ENCODE data around the gene CNIH4. TPM values are rescaled to one million over a fixed set of nuclear protein-coding genes. Genes with fewer than 3 reads are reported as not detected.
"Not testable (repeated sequence)": the region's sequence is repeated elsewhere in the genome, so short reads cannot be mapped to it uniquely, and the experiment has no call there.

Gene CNIH4
- total RNA-seq, 2 donors from 2014 or later = 42.6 to 44.8 TPM

DNA sequence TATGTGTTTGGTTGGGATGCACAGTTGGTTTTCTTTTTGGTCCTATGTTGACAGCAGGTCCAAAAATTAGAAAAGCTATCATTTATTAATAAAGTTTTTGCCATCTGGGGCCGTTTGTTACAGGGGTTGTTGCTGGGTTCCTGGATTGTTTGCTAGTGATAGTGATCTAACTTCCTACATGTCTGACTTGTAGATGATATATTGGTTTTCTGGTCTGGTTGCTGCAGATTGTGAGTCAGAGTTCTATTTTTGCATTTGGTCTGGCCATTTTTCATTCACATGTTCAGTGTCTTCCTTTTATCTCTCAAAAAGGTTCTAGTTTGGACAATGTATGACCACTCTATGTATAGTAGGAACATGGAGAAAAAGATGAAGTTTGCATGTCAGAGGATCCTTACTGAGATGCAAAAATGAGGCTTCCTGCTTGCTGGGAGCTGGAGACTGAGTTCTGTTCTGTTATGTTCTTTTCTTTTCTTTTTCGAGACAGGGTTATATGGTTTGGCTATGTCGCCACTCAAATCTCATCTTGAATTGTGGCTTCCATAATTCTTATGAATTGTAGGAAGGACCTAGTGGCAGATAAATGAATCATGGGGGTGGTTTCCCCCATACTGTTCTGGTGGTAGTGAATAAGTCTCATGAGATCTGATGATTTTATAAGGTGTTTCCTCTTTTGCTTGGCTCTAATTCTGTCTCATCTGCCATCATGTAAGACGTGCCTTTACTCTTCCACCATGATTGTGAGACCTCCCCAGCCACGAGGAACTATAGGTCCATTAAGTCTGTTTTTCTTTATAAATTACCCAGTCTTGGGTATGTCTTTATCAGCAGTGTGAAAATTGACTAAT, 22.5 kb upstream of the CNIH4 start:
- peak; percentile 50 for ATAC-seq (replicated peaks)
- peak overlapping the region; percentile 84 for H3K27ac Mint-ChIP-seq
- no peaks in the 10 kb centered on the region for H3K9me3 Mint-ChIP-seq
- peak overlapping the region; percentile 54 for H3K4me3 Mint-ChIP-seq
- H3K36me3 Mint-ChIP-seq (ENCODE audit: low read depth) = no peaks in the 10 kb centered on the region
- H3K27me3 Mint-ChIP-seq = no peaks in the 10 kb centered on the region
- peaks cover 13% of the 10 kb centered on the region for H3K4me1 Mint-ChIP-seq

DNA sequence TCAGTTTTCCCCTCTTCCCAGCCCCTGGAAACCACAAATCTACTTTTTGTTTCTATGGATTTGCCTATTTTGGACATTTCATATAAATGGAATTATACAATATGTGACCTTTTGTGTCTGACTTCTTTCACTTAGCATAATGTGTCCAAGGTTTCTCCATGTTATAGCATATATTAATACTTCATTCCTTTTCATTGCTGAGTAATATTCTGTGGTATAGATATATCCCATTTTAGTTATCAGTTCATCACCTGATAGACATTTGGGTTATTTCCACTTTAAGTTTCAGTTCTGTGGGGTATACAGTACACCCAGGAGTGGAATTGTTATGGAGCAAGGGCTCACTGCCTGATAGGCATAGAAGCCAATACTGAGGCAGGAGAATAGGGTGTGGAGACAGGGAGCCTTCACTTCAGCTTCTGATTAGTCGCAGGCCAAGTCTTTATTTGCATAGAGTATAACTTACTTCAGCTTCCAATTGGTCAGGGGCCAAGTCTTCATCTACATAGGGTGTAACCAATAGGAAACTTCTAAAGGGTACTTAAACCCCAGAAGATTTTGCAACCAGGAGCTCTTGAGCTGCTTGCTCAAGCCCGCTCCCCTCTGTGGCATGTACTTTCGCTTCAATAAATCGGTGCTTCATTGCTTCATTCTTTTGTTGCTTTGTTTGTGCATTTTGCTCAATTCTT, 18.4 kb upstream of the CNIH4 start:
- Mint-ChIP-seq H3K36me3 (ENCODE audit: low read depth) (no peaks in the 10 kb centered on the region), H3K4me1 (peaks cover 16% of the 10 kb centered on the region), H3K4me3 (no peak overlapping the region), H3K27me3 (no peaks in the 10 kb centered on the region), H3K9me3 (no peaks in the 10 kb centered on the region), H3K27ac (no peak overlapping the region)
- ATAC-seq (replicated peaks) = no peak

- no peak overlapping the region for H3K4me3 Mint-ChIP-seq
- H3K36me3 Mint-ChIP-seq (ENCODE audit: low read depth) = no peaks in the 10 kb centered on the region
- no peaks in the 10 kb centered on the region for H3K27me3 Mint-ChIP-seq
- no peaks in the 10 kb centered on the region for H3K9me3 Mint-ChIP-seq
- H3K27ac Mint-ChIP-seq = no peak overlapping the region
- no peak for ATAC-seq (replicated peaks)
- H3K4me1 Mint-ChIP-seq = peaks cover 5% of the 10 kb centered on the region
These were observed 17.1 kb upstream of the CNIH4 start for GRCh38 chr1:224339442-224340033.

DNA sequence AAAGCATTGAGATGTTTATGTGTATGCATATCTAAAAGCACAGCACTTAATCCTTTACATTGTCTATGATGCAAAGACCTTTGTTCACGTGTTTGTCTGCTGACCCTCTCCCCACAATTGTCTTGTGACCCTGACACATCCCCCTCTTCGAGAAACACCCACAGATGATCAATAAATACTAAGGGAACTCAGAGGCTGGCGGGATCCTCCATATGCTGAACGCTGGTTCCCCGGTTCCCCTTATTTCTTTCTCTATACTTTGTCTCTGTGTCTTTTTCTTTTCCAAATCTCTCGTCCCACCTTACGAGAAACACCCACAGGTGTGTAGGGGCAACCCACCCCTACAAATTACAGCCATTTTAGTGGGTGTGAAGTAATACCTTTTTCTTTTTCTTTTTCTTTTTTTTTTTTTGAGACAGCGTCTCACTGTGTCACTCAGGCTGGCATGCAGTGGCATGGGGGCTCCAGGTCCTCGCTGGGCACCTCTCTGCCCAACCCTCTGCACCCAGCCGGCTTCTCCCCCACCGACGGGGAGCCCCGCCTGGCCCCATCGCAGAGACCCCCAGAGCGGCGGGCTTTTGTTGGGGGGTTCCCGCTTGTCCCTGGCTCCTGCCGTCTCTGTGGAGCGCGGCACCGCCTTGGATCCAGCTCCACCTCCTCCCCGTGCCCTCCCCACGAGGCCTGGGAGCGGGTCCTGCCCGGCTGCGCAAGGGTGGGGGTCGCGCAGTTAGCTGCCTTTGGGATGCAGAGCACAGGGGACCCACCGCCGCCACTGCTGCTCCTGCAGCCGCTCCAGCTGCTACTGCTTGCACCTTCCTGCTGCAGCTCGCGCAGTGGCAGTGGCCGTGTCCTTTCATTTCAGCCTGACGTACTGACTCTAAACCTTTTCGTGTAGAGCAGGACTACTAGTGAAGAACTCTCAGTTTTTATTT, 16.0 kb upstream of the CNIH4 start:
- H3K4me1 Mint-ChIP-seq; H3K36me3 Mint-ChIP-seq (ENCODE audit: low read depth); H3K27ac Mint-ChIP-seq; H3K9me3 Mint-ChIP-seq; H3K27me3 Mint-ChIP-seq: not testable (repeated sequence)
- H3K4me3 Mint-ChIP-seq = peak overlapping the region; percentile 59
- peak; percentile 86 for ATAC-seq (replicated peaks)

DNA sequence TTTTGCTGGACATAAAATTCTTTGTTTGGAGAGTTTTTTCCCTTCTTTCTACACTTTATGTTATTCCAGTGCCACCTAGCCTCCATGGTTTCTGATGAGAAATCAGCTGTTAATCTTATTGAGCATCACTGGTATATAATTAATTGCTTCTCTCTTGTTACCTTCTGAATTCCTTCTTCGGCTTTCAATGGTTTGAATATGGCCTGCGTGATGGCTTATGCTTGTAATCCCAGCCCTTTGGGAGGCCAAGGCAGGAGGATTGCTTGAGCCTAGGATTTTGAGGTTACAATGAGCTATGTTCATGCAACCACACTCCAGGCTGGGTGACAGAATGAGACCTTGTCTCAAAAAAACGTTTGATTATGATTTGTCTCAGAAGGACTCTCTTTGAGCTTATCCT, 13.0 kb upstream of the CNIH4 start:
- Mint-ChIP-seq H3K9me3 (no peaks in the 10 kb centered on the region), H3K4me3 (no peak overlapping the region), H3K27ac (no peak overlapping the region), H3K4me1 (peaks cover 5% of the 10 kb centered on the region), H3K27me3 (no peaks in the 10 kb centered on the region), H3K36me3 (ENCODE audit: low read depth) (no peaks in the 10 kb centered on the region)
- no peak for ATAC-seq (replicated peaks)

GRCh38 chr1:224348137-224348536, 8.5 kb upstream of the CNIH4 start:
- H3K27ac Mint-ChIP-seq = no peak overlapping the region
- no peaks in the 10 kb centered on the region for H3K27me3 Mint-ChIP-seq
- H3K9me3 Mint-ChIP-seq = no peaks in the 10 kb centered on the region
- no peaks in the 10 kb centered on the region for H3K36me3 Mint-ChIP-seq (ENCODE audit: low read depth)
- no peaks in the 10 kb centered on the region for H3K4me1 Mint-ChIP-seq
- H3K4me3 Mint-ChIP-seq = no peak overlapping the region
- ATAC-seq (replicated peaks) = no peak

- not testable (repeated sequence) for H3K27ac Mint-ChIP-seq; H3K9me3 Mint-ChIP-seq; H3K4me1 Mint-ChIP-seq; H3K36me3 Mint-ChIP-seq (ENCODE audit: low read depth); H3K4me3 Mint-ChIP-seq; H3K27me3 Mint-ChIP-seq; ATAC-seq (replicated peaks)
These were observed 7.0 kb upstream of the CNIH4 start for GRCh38 chr1:224349716-224350115.

GRCh38 chr1:224352436-224353085, 4.1 kb upstream of the CNIH4 start:
- not testable (repeated sequence) for H3K36me3 Mint-ChIP-seq (ENCODE audit: low read depth); ATAC-seq (replicated peaks); H3K9me3 Mint-ChIP-seq; H3K4me1 Mint-ChIP-seq; H3K27ac Mint-ChIP-seq; H3K4me3 Mint-ChIP-seq; H3K27me3 Mint-ChIP-seq

- Mint-ChIP-seq H3K27me3 (no peaks in the 10 kb centered on the region), H3K27ac (no peak overlapping the region), H3K4me3 (no peak overlapping the region), H3K36me3 (ENCODE audit: low read depth) (peaks cover 5% of the 10 kb centered on the region), H3K9me3 (no peaks in the 10 kb centered on the region), H3K4me1 (peaks cover 6% of the 10 kb centered on the region)
- ATAC-seq (replicated peaks) = no peak
These were observed 2.4 kb upstream of the CNIH4 start for GRCh38 chr1:224353975-224354925.

- Mint-ChIP-seq H3K4me3 (peak overlapping the region; percentile 90), H3K27ac (peak overlapping the region; percentile 90), H3K9me3 (no peaks in the 10 kb centered on the region), H3K27me3 (no peaks in the 10 kb centered on the region), H3K4me1 (peaks cover 12% of the 10 kb centered on the region), H3K36me3 (ENCODE audit: low read depth) (peaks cover 19% of the 10 kb centered on the region)
- ATAC-seq (replicated peaks) = no peak
These were observed 996 bp downstream of the CNIH4 start for GRCh38 chr1:224357626-224358124.

- ATAC-seq (replicated peaks) = no peak
- no peaks in the 10 kb centered on the region for H3K9me3 Mint-ChIP-seq
- H3K36me3 Mint-ChIP-seq (ENCODE audit: low read depth) = peaks cover 24% of the 10 kb centered on the region
- H3K27ac Mint-ChIP-seq = peak overlapping the region; percentile 90
- H3K4me3 Mint-ChIP-seq = peak overlapping the region; percentile 90
- peaks cover 12% of the 10 kb centered on the region for H3K4me1 Mint-ChIP-seq
- no peaks in the 10 kb centered on the region for H3K27me3 Mint-ChIP-seq
These were observed 1.6 kb downstream of the CNIH4 start for GRCh38 chr1:224358237-224358636.

GRCh38 chr1:224359207-224359606, 2.5 kb downstream of the CNIH4 start:
- Mint-ChIP-seq H3K27me3 (no peaks in the 10 kb centered on the region), H3K36me3 (ENCODE audit: low read depth) (peaks cover 31% of the 10 kb centered on the region), H3K4me3 (peak overlapping the region; percentile 90), H3K4me1 (peaks cover 17% of the 10 kb centered on the region), H3K9me3 (no peaks in the 10 kb centered on the region), H3K27ac (no peak overlapping the region)
- ATAC-seq (replicated peaks) = no peak

- H3K9me3 Mint-ChIP-seq = no peaks in the 10 kb centered on the region
- H3K4me3 Mint-ChIP-seq = peak overlapping the region; percentile 15
- peaks cover 33% of the 10 kb centered on the region for H3K4me1 Mint-ChIP-seq
- H3K27me3 Mint-ChIP-seq = no peaks in the 10 kb centered on the region
- ATAC-seq (replicated peaks) = peak; percentile 85
- H3K36me3 Mint-ChIP-seq (ENCODE audit: low read depth) = peaks cover 96% of the 10 kb centered on the region
- H3K27ac Mint-ChIP-seq = peak overlapping the region; percentile 59
These were observed 11.7 kb downstream of the CNIH4 start for GRCh38 chr1:224368409-224368808.
